ENCODE measurements around the gene RASSF4. TPM values are rescaled to one million over a fixed set of nuclear protein-coding genes. Genes with fewer than 3 reads are reported as not detected.

The RASSF4 gene
- total and polyA plus RNA-seq, 9 of the 15 experiments (the other 6 are each of a cell fraction or from before 2014, with no cell fraction given): 0.01 to 0.62 (median 0.11) TPM; not detected in 3

- TF ChIP-seq ADNP (tag; IDR thresholded peaks at IDR 0.05) (no peak), CTBP1 (IDR thresholded peaks at IDR 0.05; ENCODE audit: borderline replicate concordance) (peak; percentile 60; the same call in 1 of the 2 replicates), XRCC4 (IDR thresholded peaks at IDR 0.05; ENCODE audit: extremely low read depth, insufficient read depth, insufficient read length) (no peak), FOXK2 (conservative IDR thresholded peaks at IDR 0.05 in 1 of 2, IDR thresholded peaks at IDR 0.05 in 1 of 2; ENCODE audit: low read depth in 2 of 2) (peak; percentile 77 to 84; a peak in 3 of 4 replicates), ZBED1 (IDR thresholded peaks at IDR 0.05) (no peak), CBFA2T2 (conservative IDR thresholded peaks at IDR 0.05) (peak; percentile 23; the same call in 1 of the 2 replicates), ZNF766 (CRISPR knock-in tag; conservative IDR thresholded peaks at IDR 0.05) (peak; percentile 51; the same call in 1 of the 2 replicates), OTX1 (CRISPR knock-in tag; IDR thresholded peaks at IDR 0.05) (no peak), ZNF79 (CRISPR knock-in tag; IDR thresholded peaks at IDR 0.05; ENCODE audit: low read depth) (no peak), ZEB2 (IDR thresholded peaks at IDR 0.05) (no peak), POLR2B (IDR thresholded peaks at IDR 0.05; ENCODE audit: low read depth, partially characterized antibody) (peak; percentile 73), ETV5 (CRISPR knock-in tag; IDR thresholded peaks at IDR 0.05; ENCODE audit: low read depth) (no peak), L3MBTL2 (IDR thresholded peaks at IDR 0.05) (peak; percentile 41), YY1 (IDR thresholded peaks at IDR 0.05; ENCODE audit: borderline replicate concordance in 1 of 3, control insufficient read depth in 1 of 3, extremely low read depth in 1 of 3, insufficient read depth in 3 of 3, insufficient read length in 1 of 3, insufficient replicate concordance in 2 of 3, low read depth in 1 of 3, low read length in 2 of 3) (peak in 1 of 3 experiments; percentile 15), TFAP4 (CRISPR knock-in tag; IDR thresholded peaks at IDR 0.05; ENCODE audit: borderline replicate concordance) (peak; percentile 90), CBX8 (IDR thresholded peaks at IDR 0.05; ENCODE audit: borderline replicate concordance, extremely low read depth, low read depth, low read length, poor library complexity, severe bottlenecking) (no peak), ZKSCAN1 (IDR thresholded peaks at IDR 0.05; ENCODE audit: low read depth, low read length) (0 out of 2 replicates have a peak, but pooled peaks have one; percentile 12), MYNN (IDR thresholded peaks at IDR 0.05) (no peak), MYNN (CRISPR knock-in tag; IDR thresholded peaks at IDR 0.05) (no peak), ZNF282 (CRISPR knock-in tag; IDR thresholded peaks at IDR 0.05) (no peak), LARP7 (IDR thresholded peaks at IDR 0.05) (no peak), NRF1 (conservative IDR thresholded peaks at IDR 0.05 in 1 of 2, IDR thresholded peaks at IDR 0.05 in 1 of 2) (peak; percentile 40 to 46; a peak in 3 of 4 replicates), NEUROD1 (IDR thresholded peaks at IDR 0.05; ENCODE audit: borderline replicate concordance, low read depth, low read length, partially characterized antibody) (peak; percentile 64)
- TF ChIP-seq, protein P1, sequence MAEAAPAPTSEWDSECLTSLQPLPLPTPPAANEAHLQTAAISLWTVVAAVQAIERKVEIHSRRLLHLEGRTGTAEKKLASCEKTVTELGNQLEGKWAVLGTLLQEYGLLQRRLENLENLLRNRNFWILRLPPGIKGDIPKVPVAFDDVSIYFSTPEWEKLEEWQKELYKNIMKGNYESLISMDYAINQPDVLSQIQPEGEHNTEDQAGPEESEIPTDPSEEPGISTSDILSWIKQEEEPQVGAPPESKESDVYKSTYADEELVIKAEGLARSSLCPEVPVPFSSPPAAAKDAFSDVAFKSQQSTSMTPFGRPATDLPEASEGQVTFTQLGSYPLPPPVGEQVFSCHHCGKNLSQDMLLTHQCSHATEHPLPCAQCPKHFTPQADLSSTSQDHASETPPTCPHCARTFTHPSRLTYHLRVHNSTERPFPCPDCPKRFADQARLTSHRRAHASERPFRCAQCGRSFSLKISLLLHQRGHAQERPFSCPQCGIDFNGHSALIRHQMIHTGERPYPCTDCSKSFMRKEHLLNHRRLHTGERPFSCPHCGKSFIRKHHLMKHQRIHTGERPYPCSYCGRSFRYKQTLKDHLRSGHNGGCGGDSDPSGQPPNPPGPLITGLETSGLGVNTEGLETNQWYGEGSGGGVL (CRISPR knock-in tag; IDR thresholded peaks at IDR 0.05): no peak
Measured at GRCh38 chr10:44978570-44979280, 19.1 kb downstream of the RASSF4 start, which contains the start of gene DEPP1 (continued).
